H7 (cell line): Measurements from ENCODE around the gene MYL7. TPM values are rescaled to one million over a fixed set of nuclear protein-coding genes. Genes with fewer than 3 reads are reported as not detected.

Experiments
- DNase-seq: peaks from one replicate; pipeline ENCODE4 v3.0.0; 2012
- H3K27me3 ChIP-seq: 2 replicates; pipeline ENCODE4 v1.6.0; 2011; ENCODE audit warnings: mild to moderate bottlenecking, low read length; ENCODE audit not compliant: control insufficient read depth, insufficient read depth
- H3K36me3 ChIP-seq: replicated peaks from 2 replicates; pipeline ENCODE4 v1.5.1; 2011; ENCODE audit warnings: low read length; ENCODE audit not compliant: control insufficient read depth, insufficient read depth
- H3K4me3 ChIP-seq: 2 replicates; pipeline ENCODE4 v1.5.1; 2011; ENCODE audit warnings: low read depth, mild to moderate bottlenecking, control low read depth, low read length, moderate library complexity; ENCODE audit not compliant: insufficient read depth
- total RNA-seq: library from RNA; depleted of rRNA; stranded (reverse); fragments of >200 nt; shearing (Covaris generic); gene quantifications from 2 replicates; pipeline ENCODE4 v1.2.3, GENCODE V29; 2014

The MYL7 gene
- total RNA-seq, 1 experiment from 2014 or later, result 4.7 TPM

- no peak overlapping the region for H3K4me3 ChIP-seq
- peak; percentile 77 for DNase-seq
- H3K36me3 ChIP-seq, result peaks cover under 1% of the 10 kb centered on the region; the same call in 1 of the 2 replicates
- peaks cover 7% of the 10 kb centered on the region for H3K27me3 ChIP-seq
Measured at GRCh38 chr7:44108768-44109750, 32.1 kb downstream of the MYL7 start.

GRCh38 chr7:44107961-44108767, 33.0 kb downstream of the MYL7 start:
- Histone ChIP-seq H3K4me3 (no peak overlapping the region), H3K36me3 (no peaks in the 10 kb centered on the region; the same call in 1 of the 2 replicates), H3K27me3 (peaks cover 10% of the 10 kb centered on the region)
- DNase-seq, result peak; percentile 54

- H3K36me3 ChIP-seq, result no peaks in the 10 kb centered on the region; the same call in 1 of the 2 replicates
- peak; percentile 48 for DNase-seq
- H3K4me3 ChIP-seq, result no peak overlapping the region
- H3K27me3 ChIP-seq, result peaks cover 10% of the 10 kb centered on the region
Measured at GRCh38 chr7:44107116-44107960, 33.8 kb downstream of the MYL7 start.

- no peak for DNase-seq
- H3K27me3 ChIP-seq, result peaks cover 10% of the 10 kb centered on the region
- no peak overlapping the region for H3K4me3 ChIP-seq
- H3K36me3 ChIP-seq, result no peaks in the 10 kb centered on the region; the same call in 1 of the 2 replicates
Measured at GRCh38 chr7:44106311-44107065, 34.6 kb downstream of the MYL7 start.

- Histone ChIP-seq H3K4me3 (no peak overlapping the region), H3K27me3 (peaks cover 10% of the 10 kb centered on the region), H3K36me3 (no peaks in the 10 kb centered on the region; the same call in 1 of the 2 replicates)
- DNase-seq, result no peak
Measured at GRCh38 chr7:44105832-44106231, 35.3 kb downstream of the MYL7 start.

- peak overlapping the region; percentile 75 for H3K4me3 ChIP-seq
- peak; percentile 91 for DNase-seq
- no peaks in the 10 kb centered on the region for H3K36me3 ChIP-seq
- peaks cover 10% of the 10 kb centered on the region for H3K27me3 ChIP-seq
Measured at GRCh38 chr7:44104860-44105771, 36.0 kb downstream of the MYL7 start.

GRCh38 chr7:44103923-44104859, 36.9 kb downstream of the MYL7 start, which contains the start of gene AEBP1:
Gene AEBP1, plus strand, starts transcription at chr7:44104345. Its CDS starts 321 bp downstream, at chr7:44104666.
- Histone ChIP-seq H3K4me3 (peak within 1 kb of the TSS; percentile 75), H3K36me3 (no peaks in the 10 kb centered on the region), H3K27me3 (peaks cover 10% of the 10 kb centered on the region)
- peak; percentile 97 for DNase-seq

- H3K27me3 ChIP-seq, result peaks cover 10% of the 10 kb centered on the region
- H3K36me3 ChIP-seq, result no peaks in the 10 kb centered on the region
- H3K4me3 ChIP-seq, result peak overlapping the region; percentile 75
- DNase-seq, result no peak
Measured at GRCh38 chr7:44103566-44103922, 37.6 kb downstream of the MYL7 start.

GRCh38 chr7:44102846-44103565, 38.1 kb downstream of the MYL7 start:
- peaks cover 10% of the 10 kb centered on the region for H3K27me3 ChIP-seq
- H3K4me3 ChIP-seq, result no peak overlapping the region
- no peak for DNase-seq

GRCh38 chr7:44101966-44102845, 38.9 kb downstream of the MYL7 start:
- Histone ChIP-seq H3K27me3 (peaks cover 10% of the 10 kb centered on the region), H3K36me3 (no peaks in the 10 kb centered on the region), H3K4me3 (no peak overlapping the region)
- no peak for DNase-seq

More at GRCh38 chr7:44102846-44103565, 38.1 kb downstream of the MYL7 start:
- no peaks in the 10 kb centered on the region for H3K36me3 ChIP-seq
